WTC11 (cell line): ENCODE results near the gene ZNF532. TPM values are rescaled to one million over a fixed set of nuclear protein-coding genes. Genes with fewer than 3 reads are reported as not detected.
A peak's percentile ranks its signal among the peaks of the same experiment; 100 is the strongest.

Source experiments
- ATAC-seq: fragments of 200-7000 bp; cut with Tn5 transposase; 2 replicates; pipeline ENCODE4 v1.10.0; 2021; ENCODE audit warnings: mild to moderate bottlenecking, moderate library complexity
- CTCF ChIA-PET: fragments of 300-600 bp; sonication (Branson Sonifier 250); formaldehyde crosslinking; loops from one replicate; lab custom pipeline; 2021; ENCODE audit warnings: antibody characterized with exemption; lab: Charles Lee
- POLR2A ChIA-PET: fragments of 350-600 bp; sonication (Branson Sonifier 250); formaldehyde crosslinking; loops from one replicate; lab custom pipeline; 2021; ENCODE audit warnings: antibody characterized with exemption; lab: Charles Lee
- DNase-seq: peaks from one replicate; pipeline ENCODE4 v3.0.0; 2021; ENCODE audit warnings: low spot score
- H3K27ac Mint-ChIP-seq: 2 replicates; pipeline ENCODE4 v1.8.0; 2021; ENCODE audit warnings: mixed read lengths
- H3K27me3 Mint-ChIP-seq: 2 replicates; pipeline ENCODE4 v1.8.0; 2021; ENCODE audit warnings: low read depth, mild to moderate bottlenecking, moderate library complexity, mixed read lengths
- H3K36me3 Mint-ChIP-seq: 2 replicates; pipeline ENCODE4 v1.8.0; 2021; ENCODE audit warnings: mixed read lengths
- H3K4me1 Mint-ChIP-seq: 2 replicates; pipeline ENCODE4 v1.8.0; 2022; ENCODE audit warnings: mixed read lengths
- H3K4me3 Mint-ChIP-seq: 2 replicates; pipeline ENCODE4 v1.8.0; 2021; ENCODE audit warnings: mild to moderate bottlenecking, moderate library complexity, mixed read lengths
- H3K9me3 Mint-ChIP-seq: 2 replicates; pipeline ENCODE4 v1.8.0; 2021; ENCODE audit warnings: mixed read lengths
- ESRRA ChIP-seq: sonication (generic); formaldehyde crosslinking; IDR thresholded peaks from 2 replicates; pipeline ENCODE4 v1.8.1; 2022; ENCODE audit warnings: mild to moderate bottlenecking, missing genetic modification reagents, borderline replicate concordance
- HMGXB4 ChIP-seq: sonication (generic); formaldehyde crosslinking; IDR thresholded peaks from 2 replicates; pipeline ENCODE4 v1.8.1; 2023; ENCODE audit warnings: mild to moderate bottlenecking, moderate library complexity, missing genetic modification reagents
- IRF1 ChIP-seq: sonication (generic); formaldehyde crosslinking; IDR thresholded peaks from 2 replicates; pipeline ENCODE4 v1.8.0; 2023; ENCODE audit warnings: missing genetic modification reagents
- MXD4 ChIP-seq: fragments of 250-450 bp; sonication (Bioruptor Pico); IDR thresholded peaks from 2 replicates; pipeline ENCODE4 v1.8.0; 2021; ENCODE audit warnings: mild to moderate bottlenecking, moderate library complexity, borderline replicate concordance
- NFATC4 ChIP-seq: fragments of 250-450 bp; sonication (Bioruptor Pico); IDR thresholded peaks from 2 replicates; pipeline ENCODE4 v1.9.0; 2021; ENCODE audit warnings: mild to moderate bottlenecking
- NR2C2 ChIP-seq: sonication (generic); formaldehyde crosslinking; IDR thresholded peaks from 2 replicates; pipeline ENCODE4 v1.8.0; 2022; ENCODE audit warnings: mild to moderate bottlenecking, missing genetic modification reagents
- PRDM15 ChIP-seq: sonication (generic); formaldehyde crosslinking; IDR thresholded peaks from 2 replicates; pipeline ENCODE4 v1.8.0; 2022; ENCODE audit warnings: missing genetic modification reagents
- RELA ChIP-seq: sonication (generic); formaldehyde crosslinking; IDR thresholded peaks from 2 replicates; pipeline ENCODE4 v1.8.1; 2022; ENCODE audit warnings: missing genetic modification reagents, mild to moderate bottlenecking, borderline replicate concordance
- USF1 ChIP-seq: sonication (generic); formaldehyde crosslinking; IDR thresholded peaks from 2 replicates; pipeline ENCODE4 v1.8.0; 2022; ENCODE audit warnings: mild to moderate bottlenecking, missing genetic modification reagents
- ZNF416 ChIP-seq: fragments of 250-450 bp; sonication (Bioruptor Pico); IDR thresholded peaks from 2 replicates; pipeline ENCODE4 v1.9.0; 2021; ENCODE audit warnings: mild to moderate bottlenecking, inconsistent platforms
- ZNF425 ChIP-seq: fragments of 250-450 bp; sonication (Bioruptor Pico); conservative IDR thresholded peaks from 2 replicates; pipeline ENCODE4 v1.9.0; 2021; ENCODE audit warnings: mild to moderate bottlenecking
- total RNA-seq: library from RNA; stranded (reverse); gene quantifications from 3 replicates; pipeline ENCODE4 v1.2.3, GENCODE V29; 2021

Gene ZNF532
- total RNA-seq, 1 experiment from 2014 or later, result 171 TPM

- peak overlapping the region; percentile 3; the same call in 1 of the 2 replicates for H3K27ac Mint-ChIP-seq
- TF ChIP-seq ZNF425 (CRISPR knock-in tag) (no peak), IRF1 (CRISPR knock-in tag) (no peak)
- no peaks in the 10 kb centered on the region for H3K27me3 Mint-ChIP-seq
- no peak overlapping the region for H3K4me3 Mint-ChIP-seq
- H3K4me1 Mint-ChIP-seq, result peaks cover 9% of the 10 kb centered on the region
- POLR2A ChIA-PET, result no interaction called here
- CTCF ChIA-PET, result no interaction called here
- no peaks in the 10 kb centered on the region for H3K9me3 Mint-ChIP-seq
- peaks cover 73% of the 10 kb centered on the region for H3K36me3 Mint-ChIP-seq
- DNase-seq, result no peak
- ATAC-seq, result no peak
Measured at GRCh38 chr18:58979615-58980014, 114.9 kb downstream of the ZNF532 start.

- Mint-ChIP-seq H3K36me3 (peaks cover 75% of the 10 kb centered on the region), H3K4me1 (no peaks in the 10 kb centered on the region), H3K27ac (peak overlapping the region; percentile 57; the same call in 1 of the 2 replicates), H3K27me3 (no peaks in the 10 kb centered on the region), H3K9me3 (no peaks in the 10 kb centered on the region), H3K4me3 (no peak overlapping the region)
- POLR2A ChIA-PET, result no interaction called here
- no peak for DNase-seq
- CTCF ChIA-PET, result no interaction called here
- TF ChIP-seq ESRRA (CRISPR knock-in tag), result no peak
- no peak for TF ChIP-seq MXD4 (CRISPR knock-in tag)
- TF ChIP-seq NR2C2 (CRISPR knock-in tag), result no peak
- TF ChIP-seq RELA (CRISPR knock-in tag), result no peak
- TF ChIP-seq NFATC4, result no peak
- TF ChIP-seq PRDM15 (CRISPR knock-in tag), result no peak
- no peak for TF ChIP-seq USF1 (CRISPR knock-in tag)
- no peak for TF ChIP-seq ZNF416 (CRISPR knock-in tag)
- TF ChIP-seq HMGXB4 (CRISPR knock-in tag), result no peak
- ATAC-seq, result no peak
Measured at GRCh38 chr18:58980991-58981390, 116.3 kb downstream of the ZNF532 start.
